ENCODE data around the gene WDR81. TPM values are rescaled to one million over a fixed set of nuclear protein-coding genes. Genes with fewer than 3 reads are reported as not detected.
A peak's percentile ranks its signal among the peaks of the same experiment; 100 is the strongest.

The WDR81 gene
- total RNA-seq, 2 donors from 2014 or later, result 15.4 to 16.1 TPM

DNA sequence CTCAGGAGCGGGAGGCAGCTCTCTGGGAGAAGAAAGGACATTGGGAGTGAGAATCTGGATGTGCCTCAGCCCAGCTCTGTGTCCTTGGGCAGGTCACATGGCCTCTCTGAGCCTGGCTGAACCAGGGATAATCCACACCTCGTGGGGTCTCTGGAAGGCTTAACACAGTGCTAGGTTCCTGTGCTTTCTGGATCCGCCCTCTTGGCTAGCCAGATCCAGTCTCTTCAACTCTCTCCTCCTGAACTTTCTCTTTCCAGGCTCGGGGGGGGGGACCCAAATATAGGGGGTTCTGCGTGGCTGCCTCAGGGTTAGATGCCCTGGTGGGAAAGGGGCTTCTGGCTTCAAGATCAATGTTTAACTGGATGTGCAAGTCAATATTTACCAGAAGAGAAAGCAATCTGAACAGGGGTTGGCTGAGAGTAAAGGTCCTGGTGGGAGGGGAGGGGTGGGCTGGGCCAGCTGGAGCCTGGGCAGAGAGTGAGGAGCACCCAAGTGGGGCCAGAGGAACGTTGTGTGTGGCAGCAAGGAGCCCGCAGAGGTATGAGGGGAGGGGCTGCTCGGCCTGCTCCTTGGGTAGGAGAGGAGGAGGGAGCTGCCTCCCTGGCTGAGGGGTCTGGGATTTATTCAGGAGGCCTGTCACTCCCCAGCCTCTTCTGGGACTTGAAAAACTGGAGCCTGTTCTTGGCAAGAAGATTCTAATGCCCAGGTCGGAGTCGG, 18.0 kb downstream of the WDR81 start, which contains the start of gene SERPINF2:
Gene SERPINF2, plus strand, starts transcription at position 501 of the 717 bp plus-strand sequence. CDS start 2,125 bp downstream, outside the sequence.
- no peak for ATAC-seq
- intact Hi-C loops (cut with DNase I), result no loop called here
- no peak for DNase-seq

DNA sequence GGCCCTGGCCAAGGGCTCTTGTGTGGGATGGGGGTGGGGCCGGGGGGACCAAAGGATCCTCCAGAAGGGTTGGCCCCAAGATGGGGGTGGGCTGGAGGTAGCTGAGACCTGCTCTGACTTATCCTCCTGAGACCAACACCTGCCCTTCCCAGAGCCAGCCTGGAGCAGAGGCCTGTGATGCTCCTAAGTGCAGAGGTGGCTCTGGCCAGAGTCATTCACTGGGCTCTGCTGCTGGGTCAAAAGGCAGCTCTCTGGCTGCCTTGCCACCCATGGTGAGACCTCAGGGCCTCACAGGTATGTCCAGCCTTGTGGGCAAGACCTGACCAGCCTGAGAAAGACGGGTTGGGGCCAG, 18.6 kb downstream of the WDR81 start:
- ATAC-seq (peak in 1 of 2 donors; percentile 28), DNase-seq (no peak)
- intact Hi-C loops (cut with DNase I), result no loop called here

DNA sequence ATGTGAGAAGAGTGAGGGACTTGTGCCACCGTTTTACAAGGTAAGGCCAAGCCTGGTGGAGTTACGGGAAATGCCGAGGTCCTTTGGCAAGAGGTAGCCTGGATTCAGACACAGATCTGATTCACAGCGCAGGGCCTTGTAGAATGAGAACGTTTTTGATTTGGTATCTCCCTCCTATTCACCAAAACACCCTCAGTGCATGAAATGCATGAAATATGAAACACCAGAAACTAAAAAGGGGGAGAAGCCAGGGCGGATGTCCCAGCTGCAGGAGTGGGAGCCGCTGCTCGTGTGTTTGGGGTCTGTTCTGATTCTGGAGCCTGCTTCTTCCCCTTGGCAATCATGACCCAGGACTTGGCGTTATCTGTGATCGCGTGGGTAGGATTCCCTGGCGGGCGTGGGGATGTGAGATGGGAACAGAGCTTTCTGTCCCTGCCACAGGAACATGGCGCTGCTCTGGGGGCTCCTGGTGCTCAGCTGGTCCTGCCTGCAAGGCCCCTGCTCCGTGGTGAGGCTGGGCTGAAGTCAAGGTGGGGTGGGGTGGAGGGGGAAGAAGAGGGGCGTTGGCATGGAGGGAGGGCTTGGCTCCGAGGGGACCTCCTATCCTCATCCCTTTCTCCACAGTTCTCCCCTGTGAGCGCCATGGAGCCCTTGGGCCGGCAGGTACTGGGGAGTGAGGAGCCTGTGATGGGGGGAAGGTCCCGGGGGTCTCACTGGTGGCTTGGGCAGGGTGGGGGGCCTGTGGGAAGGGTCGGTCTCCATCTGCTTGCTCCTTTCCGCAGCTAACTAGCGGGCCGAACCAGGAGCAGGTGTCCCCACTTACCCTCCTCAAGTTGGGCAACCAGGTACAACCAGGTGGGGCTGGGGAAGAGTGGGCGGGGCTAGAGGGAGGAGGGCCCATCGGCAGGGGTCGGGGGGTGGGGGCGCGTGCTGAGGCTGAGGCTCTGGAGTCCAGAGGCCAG, 20.3 kb downstream of the WDR81 start:
- peak; percentile 24 for DNase-seq
- peak in 1 of 2 donors; percentile 20 for ATAC-seq
- intact Hi-C loops (cut with DNase I), result no loop called here

- DNase-seq (no peak), ATAC-seq (no peak)
- intact Hi-C loops (cut with DNase I), result no loop called here
Observed at GRCh38 chr17:1745513-1746020, 21.1 kb downstream of the WDR81 start.

GRCh38 chr17:1746975-1747543, 22.6 kb downstream of the WDR81 start:
- DNase-seq (peak; percentile 69), ATAC-seq (peak; percentile 21 to 74)
- intact Hi-C loops (cut with DNase I), result no loop called here

- intact Hi-C loops (cut with DNase I), result no loop called here
- no peak for ATAC-seq
- no peak for DNase-seq
Observed at GRCh38 chr17:1750628-1751027, 26.1 kb downstream of the WDR81 start.

DNA sequence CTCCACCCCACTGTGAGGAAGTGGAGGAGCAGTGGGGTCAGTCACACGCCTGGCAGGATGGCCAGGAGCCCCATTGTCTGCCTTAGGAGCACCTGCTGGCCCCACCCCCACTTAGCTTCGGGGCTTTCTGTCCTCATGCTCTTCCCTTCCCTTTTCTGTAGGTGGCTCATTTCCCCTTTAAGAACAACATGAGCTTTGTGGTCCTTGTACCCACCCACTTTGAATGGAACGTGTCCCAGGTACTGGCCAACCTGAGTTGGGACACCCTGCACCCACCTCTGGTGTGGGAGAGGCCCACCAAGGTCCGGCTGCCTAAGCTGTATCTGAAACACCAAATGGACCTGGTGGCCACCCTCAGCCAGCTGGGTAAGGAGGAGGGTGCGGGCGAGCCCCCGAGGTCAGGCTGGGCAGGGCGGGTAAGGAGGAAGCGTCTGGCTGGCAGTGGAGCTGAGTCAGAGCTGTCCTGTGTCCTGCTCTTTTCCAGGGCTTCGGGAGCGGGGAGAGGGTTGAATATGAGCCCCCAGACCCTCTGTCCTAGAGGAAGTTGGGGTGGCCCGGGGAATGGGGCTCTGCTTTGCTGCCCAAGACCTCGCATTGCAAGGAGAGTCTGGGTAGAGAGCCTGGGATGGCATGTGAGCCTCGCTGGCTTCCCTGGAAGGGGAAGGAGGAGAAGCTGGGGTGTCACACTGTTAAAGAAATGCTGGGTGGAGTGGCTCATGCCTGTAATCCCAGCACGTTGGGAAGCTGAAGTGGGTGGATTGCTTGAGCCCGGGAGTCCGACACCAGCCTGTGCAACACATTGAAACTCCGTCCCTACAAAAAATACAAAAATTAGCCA, 28.1 kb downstream of the WDR81 start:
- DNase-seq (no peak), ATAC-seq (peak in 1 of 2 donors; percentile 71)
- intact Hi-C loops (cut with DNase I), result no loop called here

- intact Hi-C loops (cut with DNase I), result no loop called here
- no peak for DNase-seq
- no peak for ATAC-seq
Observed at GRCh38 chr17:1753767-1754429, 29.4 kb downstream of the WDR81 start.

GRCh38 chr17:1754430-1755112, 30.1 kb downstream of the WDR81 start:
- DNase-seq, result no peak
- intact Hi-C loops (cut with DNase I), result no loop called here
- ATAC-seq, result no peak

- intact Hi-C loops (cut with DNase I), result no loop called here
- ATAC-seq (peak in 1 of 2 donors; percentile 42), DNase-seq (no peak)
Observed at GRCh38 chr17:1755252-1755826, 30.8 kb downstream of the WDR81 start.

DNA sequence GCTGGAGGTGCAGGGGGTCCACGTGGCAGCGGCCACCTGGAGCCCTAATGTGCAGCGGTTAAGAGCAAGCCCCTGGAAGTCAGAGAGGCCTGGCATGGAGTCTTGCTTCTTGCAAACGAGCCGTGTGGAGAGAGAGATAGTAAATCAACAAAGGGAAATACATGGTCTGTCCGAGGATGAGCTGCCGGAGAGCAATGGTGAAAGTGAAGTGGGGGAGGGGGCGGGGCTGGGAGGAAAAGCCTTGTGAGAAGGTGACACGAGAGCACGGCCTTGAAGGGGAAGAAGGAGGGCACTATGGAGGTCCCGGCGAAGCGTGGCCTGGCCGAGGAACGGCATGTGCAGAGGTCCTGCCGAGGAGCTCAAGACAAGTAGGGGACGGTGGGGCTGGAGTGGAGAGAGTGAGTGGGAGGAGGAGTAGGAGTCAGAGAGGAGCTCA, 31.3 kb downstream of the WDR81 start:
- ATAC-seq (no peak), DNase-seq (no peak)

DNA sequence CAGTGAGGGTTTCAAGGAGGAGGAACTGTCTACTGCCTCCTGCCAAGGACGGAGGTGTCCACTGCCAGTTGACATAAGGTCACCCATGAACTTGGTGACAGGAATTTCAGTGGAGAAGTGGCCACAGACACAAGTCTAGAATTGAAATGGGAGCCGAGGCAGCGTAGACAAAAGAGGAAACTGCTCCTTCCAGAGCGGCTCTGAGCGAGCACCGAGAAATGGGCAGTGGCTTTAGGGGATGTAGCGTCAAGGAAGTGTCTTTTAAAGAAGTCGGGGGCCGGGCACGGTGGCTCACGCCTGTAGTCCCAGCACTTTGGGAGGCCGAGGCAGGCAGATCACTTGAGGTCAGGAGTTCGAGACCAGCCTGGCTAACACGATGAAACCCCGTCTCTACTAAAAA, 34.3 kb downstream of the WDR81 start:
- intact Hi-C loops (cut with DNase I), result no loop called here
- ATAC-seq (no peak), DNase-seq (no peak)

More for the DNA sequence above, 31.3 kb downstream of the WDR81 start:
- intact Hi-C loops (cut with DNase I), result no loop called here

GRCh38 chr17:1759529-1759928, 35.0 kb downstream of the WDR81 start:
- intact Hi-C loops (cut with DNase I), result no loop called here
- DNase-seq (no peak), ATAC-seq (no peak)

DNA sequence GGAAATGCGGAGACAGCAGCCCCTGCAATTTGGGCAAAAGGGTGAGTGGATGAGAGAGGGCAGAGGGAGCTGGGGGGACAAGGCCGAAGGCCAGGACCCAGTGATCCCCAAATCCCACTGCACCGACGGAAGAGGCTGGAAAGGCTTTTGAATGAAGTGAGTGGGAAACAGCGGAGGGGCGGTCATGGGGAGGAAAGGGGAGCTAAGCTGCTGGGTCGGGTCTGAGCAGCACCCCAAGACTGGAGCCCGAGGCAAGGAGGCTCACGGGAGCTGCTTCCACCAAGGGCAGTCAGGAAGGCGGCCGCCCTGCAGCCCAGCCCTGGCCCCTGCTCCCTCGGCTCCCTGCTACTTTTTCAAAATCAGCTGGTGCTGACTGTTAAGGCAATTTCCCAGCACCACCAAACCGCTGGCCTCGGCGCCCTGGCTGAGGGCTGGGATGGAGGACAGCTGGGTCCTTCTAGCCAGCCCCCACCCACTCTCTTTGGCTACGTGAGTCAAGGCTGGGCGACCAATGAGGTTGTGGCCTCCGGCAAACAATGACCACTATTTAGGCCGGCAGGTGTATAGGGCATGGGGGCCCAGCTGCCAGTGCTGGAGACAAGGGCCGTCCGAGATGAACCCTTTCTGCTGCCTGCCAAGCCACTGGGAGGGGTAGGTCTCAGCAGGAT, 37.9 kb downstream of the WDR81 start:
- intact Hi-C loops (cut with DNase I), result no loop called here
- DNase-seq, result peak; percentile 72
- peak; percentile 45 to 81 for ATAC-seq

DNA sequence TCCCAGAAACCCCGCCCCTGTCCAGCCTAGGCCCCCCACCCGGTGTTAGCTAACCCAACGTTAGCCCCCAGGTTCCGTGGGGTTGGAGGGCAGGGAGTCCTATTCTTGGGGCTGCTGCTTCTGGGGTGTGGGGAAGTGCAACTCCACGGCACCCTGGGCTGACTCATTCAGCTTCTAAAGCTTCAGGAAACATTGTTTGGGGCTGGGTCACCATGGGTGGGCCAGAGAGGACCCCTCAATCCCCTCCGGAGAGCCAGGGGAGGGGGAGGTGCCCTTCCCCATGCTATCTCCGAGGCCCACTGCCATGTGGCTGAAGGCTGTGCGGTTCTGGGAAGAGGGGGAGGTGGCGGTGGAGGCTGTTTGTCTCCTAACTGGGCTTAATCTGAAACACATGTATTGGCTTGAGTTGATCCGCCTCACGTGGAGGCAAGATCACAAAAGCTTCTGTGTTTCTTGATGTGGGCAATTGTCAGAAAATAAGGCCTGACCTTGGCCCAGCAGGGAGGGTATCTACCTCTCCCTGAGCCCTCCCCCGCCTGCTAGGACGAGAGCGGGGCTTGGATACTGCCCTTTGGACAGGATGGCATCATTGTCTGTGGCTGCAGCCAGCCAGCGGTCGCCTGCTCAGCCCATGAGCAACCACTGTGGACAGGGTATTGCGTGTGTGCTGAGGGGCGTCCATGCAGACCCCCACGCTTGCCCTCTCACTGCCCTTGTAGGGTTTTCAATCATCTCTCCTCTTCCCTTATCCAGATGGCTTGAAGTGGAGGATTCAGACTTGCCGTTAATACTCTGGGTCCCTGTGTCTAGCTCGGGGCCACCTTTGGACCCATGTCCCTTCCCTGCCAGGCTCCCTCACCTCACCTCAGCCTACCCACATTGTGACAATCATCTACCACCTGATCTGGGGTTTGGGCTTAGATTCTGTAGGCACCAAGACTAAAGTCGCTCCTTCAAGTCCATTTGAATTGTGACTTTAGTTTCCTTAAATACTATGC, 38.7 kb downstream of the WDR81 start:
- ATAC-seq, result peak; percentile 47 to 56
- intact Hi-C loops (cut with DNase I), result no loop called here

DNA sequence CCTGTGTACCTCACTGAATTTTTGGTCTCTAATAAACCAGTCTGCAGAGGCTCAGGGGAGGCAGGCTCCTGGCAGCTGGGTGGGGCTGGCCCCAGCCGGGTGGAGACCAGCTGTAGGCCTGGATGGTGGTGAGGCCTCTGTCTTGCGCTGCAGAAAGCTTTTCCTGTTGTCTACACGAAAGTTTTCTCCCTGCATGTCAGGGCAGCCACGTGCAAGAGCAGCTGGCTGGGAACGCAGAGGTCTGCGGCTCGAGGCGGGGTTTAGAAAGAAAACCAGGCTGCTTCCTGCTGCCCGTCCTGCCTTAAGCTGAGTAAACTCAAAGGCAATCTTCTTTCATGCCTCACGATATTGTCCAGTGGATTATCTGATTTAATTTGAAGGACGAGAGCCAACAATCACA, 39.8 kb downstream of the WDR81 start:
- intact Hi-C loops (cut with DNase I), result no loop called here
- DNase-seq, result peak; percentile 86
- peak; percentile 60 to 75 for ATAC-seq

More for the DNA sequence above, 38.7 kb downstream of the WDR81 start:
- DNase-seq, result peak; percentile 66

Data from left cardiac atrium (tissue), 4 donors.